ENCODE data around the gene KIF3B.

KIF3B gene

GRCh38 chr20:32364554-32365208, 87.2 kb downstream of the KIF3B start:
- TF ChIP-seq CTCF (IDR thresholded peaks at IDR 0.05; ENCODE audit: low read depth, low read length, missing control alignments), result no peak
- in situ Hi-C loops (cut with HindIII; ENCODE audit: low sequenced_read_pairs), result no loop called here
- DNase-seq (ENCODE audit: low read depth), result no peak

GRCh38 chr20:32365564-32365963, 88.1 kb downstream of the KIF3B start:
- no peak for TF ChIP-seq CTCF (IDR thresholded peaks at IDR 0.05; ENCODE audit: low read depth, low read length, missing control alignments)
- no peak overlapping the region for H3K4me3 ChIP-seq (ENCODE audit: low read depth, low read length)
- no peak for DNase-seq (ENCODE audit: low read depth)
- in situ Hi-C loops (cut with HindIII; ENCODE audit: low sequenced_read_pairs), result no loop called here

More at GRCh38 chr20:32364554-32365208, 87.2 kb downstream of the KIF3B start:
- no peak overlapping the region for H3K4me3 ChIP-seq (ENCODE audit: low read depth, low read length)

GRCh38 chr20:32366380-32366779, 88.9 kb downstream of the KIF3B start:
- TF ChIP-seq CTCF (IDR thresholded peaks at IDR 0.05; ENCODE audit: low read depth, low read length, missing control alignments), result no peak
- no peak for DNase-seq (ENCODE audit: low read depth)
- no peak overlapping the region for H3K4me3 ChIP-seq (ENCODE audit: low read depth, low read length)
- in situ Hi-C loops (cut with HindIII; ENCODE audit: low sequenced_read_pairs), result no loop called here

- TF ChIP-seq CTCF (IDR thresholded peaks at IDR 0.05; ENCODE audit: low read depth, low read length, missing control alignments), result no peak
- in situ Hi-C loops (cut with HindIII; ENCODE audit: low sequenced_read_pairs), result no loop called here
- no peak for DNase-seq (ENCODE audit: low read depth)
- H3K4me3 ChIP-seq (ENCODE audit: low read depth, low read length), result no peak overlapping the region
Measured at GRCh38 chr20:32368323-32368722, 90.9 kb downstream of the KIF3B start.

GRCh38 chr20:32368925-32369324, 91.5 kb downstream of the KIF3B start:
- TF ChIP-seq CTCF (IDR thresholded peaks at IDR 0.05; ENCODE audit: low read depth, low read length, missing control alignments), result no peak
- H3K4me3 ChIP-seq (ENCODE audit: low read depth, low read length), result no peak overlapping the region
- in situ Hi-C loops (cut with HindIII; ENCODE audit: low sequenced_read_pairs), result no loop called here
- DNase-seq (ENCODE audit: low read depth), result no peak

GRCh38 chr20:32370897-32371296, 93.4 kb downstream of the KIF3B start:
- no peak for TF ChIP-seq CTCF (IDR thresholded peaks at IDR 0.05; ENCODE audit: low read depth, low read length, missing control alignments)
- no peak overlapping the region for H3K4me3 ChIP-seq (ENCODE audit: low read depth, low read length)
- no peak for DNase-seq (ENCODE audit: low read depth)
- in situ Hi-C loops (cut with HindIII; ENCODE audit: low sequenced_read_pairs), result no loop called here

All from astrocyte of the cerebellum (primary cell).